Stimulated activated CD8-positive, alpha-beta memory T cell treated with anti-CD3 and anti-CD28 coated beads, Interleukin-15, amount 100 ng/mL, for 24 hours (primary cell): ENCODE data around the gene CD320.
A peak's percentile ranks its signal among the peaks of the same experiment; 100 is the strongest.
"Not testable (repeated sequence)": the region's sequence is repeated elsewhere in the genome, so short reads cannot be mapped to it uniquely, and the experiment has no call there.

Experiments
- DNase-seq: peaks from one replicate; pipeline ENCODE4 v3.0.0-alpha.2; 2020; ENCODE audit warnings: low read depth

CD320 gene

GRCh38 chr19:8307965-8308866 is at the start of gene CD320:
Gene CD320, minus strand, starts transcription at chr19:8308358. Its CDS starts 68 bp downstream, at chr19:8308290.
- peak; percentile 72 for DNase-seq

DNA sequence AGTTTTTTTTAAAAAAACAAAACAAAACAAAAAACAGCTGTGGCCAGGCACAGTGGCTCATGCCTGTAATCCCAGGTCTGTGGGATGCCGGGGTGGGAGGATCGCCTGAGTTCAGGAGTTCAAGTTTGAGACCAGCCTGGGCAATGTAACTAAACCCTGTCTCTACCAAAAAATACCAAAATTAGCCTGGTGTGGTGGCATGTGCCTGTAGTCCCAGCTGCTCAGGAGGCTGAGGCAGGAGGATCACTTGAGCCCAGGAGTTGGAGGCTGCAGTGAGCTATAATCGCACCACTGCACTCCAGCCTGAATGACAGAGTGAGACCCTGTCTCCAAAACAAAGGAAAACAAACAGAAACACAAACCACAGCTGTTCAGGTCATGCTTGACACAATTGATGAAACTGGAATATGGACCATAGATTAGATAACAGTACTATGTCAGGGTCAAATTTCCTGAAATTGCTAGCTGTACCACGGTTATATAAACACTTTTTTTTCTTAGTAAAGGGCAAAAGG is 48.9 kb upstream of the CD320 start:
- DNase-seq: no peak

DNA sequence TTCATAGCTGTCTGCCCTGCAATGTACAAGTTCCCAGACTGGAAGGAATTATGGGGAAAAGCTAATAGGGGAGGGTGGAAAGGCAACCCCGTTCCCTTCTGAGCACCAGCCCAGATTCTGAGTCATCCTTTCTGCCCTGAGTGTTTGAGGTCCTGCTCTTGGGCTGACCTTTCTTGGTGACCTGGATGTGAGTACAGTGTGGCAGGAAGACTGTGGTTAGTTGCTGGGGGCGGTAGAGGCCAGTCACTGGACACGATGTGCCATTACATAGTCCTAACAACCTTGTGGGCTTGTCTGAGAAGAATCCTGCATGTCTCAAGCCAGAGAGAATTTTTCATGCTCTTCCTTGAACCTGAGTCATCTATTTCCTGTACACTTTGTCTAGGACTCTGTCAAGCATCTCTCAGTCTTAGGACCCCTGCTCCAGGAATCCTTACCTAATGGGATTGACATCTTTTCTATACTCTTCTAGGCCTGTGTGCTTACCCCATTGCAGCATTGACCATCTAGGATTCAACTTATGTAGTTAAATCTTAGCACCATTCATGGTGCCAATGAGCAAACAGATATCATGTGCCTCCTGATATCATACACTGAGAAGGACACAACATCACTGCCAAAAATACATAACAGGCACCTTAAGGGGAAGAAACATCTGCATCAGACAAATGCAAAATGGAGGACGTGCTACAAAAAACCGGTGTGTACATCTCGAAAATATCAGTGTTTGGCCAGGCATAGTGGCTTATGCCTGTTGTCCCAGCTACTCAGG is 47.7 kb upstream of the CD320 start:
- no peak for DNase-seq

GRCh38 chr19:8352845-8353244 is 44.7 kb upstream of the CD320 start:
- not testable (repeated sequence) for DNase-seq

- no peak for DNase-seq
These were observed 44.1 kb upstream of the CD320 start for GRCh38 chr19:8352134-8352827.

DNA sequence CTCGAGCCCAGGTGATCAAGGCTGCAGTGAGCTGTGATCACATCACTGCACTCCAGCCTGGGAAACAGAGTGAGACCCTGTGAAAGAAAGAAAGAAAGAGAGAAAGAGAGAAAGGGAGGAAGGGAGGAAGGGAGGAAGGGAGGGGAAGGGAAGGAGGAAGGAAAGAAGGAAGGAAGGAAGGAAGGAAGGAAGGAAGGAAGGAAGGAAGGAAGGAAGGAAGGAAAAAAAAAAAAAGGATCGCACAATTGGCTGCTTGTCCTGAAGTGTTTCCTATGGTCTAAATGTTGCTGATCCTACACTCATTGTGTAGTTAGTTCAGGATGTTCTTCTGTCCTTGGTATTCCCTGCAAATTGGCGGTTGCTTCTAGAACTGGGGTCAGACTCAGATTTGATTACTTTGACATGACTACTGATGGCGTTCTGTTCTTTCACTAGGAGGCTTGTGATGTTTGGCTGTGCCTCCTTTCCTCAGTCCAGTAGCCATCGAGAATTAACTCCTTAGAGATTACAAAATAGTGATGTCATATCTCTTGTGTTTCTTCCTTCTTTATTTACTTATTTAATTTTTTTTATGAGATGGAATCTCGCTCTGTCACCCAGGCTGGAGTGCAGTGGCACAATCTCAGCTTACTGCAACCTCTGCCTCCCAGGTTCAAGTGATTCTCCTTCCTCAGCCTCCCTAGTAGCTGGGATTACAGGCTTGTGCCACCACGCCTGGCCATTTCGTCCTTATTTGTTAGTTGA is 41.6 kb upstream of the CD320 start:
- not testable (repeated sequence) for DNase-seq

GRCh38 chr19:8343483-8343844 is 35.3 kb upstream of the CD320 start:
- no peak for DNase-seq

- DNase-seq: peak; percentile 72
These were observed 34.7 kb upstream of the CD320 start, which contains the start of gene KANK3 for GRCh38 chr19:8342684-8343482. Gene KANK3, minus strand, starts transcription at chr19:8343262. Its CDS starts 5,434 bp downstream, at chr19:8337828.

- no peak for DNase-seq
These were observed 34.1 kb upstream of the CD320 start for GRCh38 chr19:8342316-8342683.

GRCh38 chr19:8341504-8341903 is 33.3 kb upstream of the CD320 start:
- not testable (repeated sequence) for DNase-seq

DNA sequence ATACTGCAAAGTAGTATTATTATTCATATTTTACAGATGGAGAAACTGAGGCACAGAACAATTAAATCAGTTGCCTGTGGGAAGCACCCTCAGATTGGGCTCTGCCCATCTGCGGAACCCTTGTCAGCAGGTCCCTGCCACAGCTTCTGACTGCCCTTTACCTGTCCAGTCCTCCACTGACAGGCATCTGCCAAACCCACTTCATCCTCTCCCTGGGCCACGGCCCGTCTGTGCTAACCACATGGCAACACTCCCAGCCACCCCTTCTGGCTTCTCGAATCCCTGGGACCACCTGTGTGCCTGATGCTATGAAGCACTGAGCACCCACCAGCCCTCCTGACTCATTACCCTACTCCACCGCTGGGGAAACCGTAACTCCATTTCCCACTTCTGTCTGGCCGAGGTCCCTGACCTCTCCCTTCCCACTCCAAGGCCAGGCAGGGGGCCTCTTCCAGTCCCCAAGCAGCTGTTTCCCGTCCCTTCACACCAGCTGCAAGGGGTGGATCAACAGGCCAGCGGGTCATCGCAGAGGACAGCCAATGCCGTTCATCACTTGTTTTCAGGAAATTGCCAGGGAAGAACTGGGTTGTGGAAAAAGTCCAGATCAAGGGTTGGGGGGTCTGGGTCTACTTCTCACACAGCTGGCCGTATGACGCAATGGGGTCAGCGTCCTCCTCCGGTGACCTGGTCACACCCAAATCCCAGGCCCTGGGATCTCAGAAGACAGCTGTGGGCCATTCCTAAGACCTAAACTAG is 32.4 kb upstream of the CD320 start:
- no peak for DNase-seq

GRCh38 chr19:8338835-8339234 is 30.7 kb upstream of the CD320 start:
- DNase-seq: no peak

GRCh38 chr19:8337728-8338127 is 29.6 kb upstream of the CD320 start:
- DNase-seq: no peak

DNA sequence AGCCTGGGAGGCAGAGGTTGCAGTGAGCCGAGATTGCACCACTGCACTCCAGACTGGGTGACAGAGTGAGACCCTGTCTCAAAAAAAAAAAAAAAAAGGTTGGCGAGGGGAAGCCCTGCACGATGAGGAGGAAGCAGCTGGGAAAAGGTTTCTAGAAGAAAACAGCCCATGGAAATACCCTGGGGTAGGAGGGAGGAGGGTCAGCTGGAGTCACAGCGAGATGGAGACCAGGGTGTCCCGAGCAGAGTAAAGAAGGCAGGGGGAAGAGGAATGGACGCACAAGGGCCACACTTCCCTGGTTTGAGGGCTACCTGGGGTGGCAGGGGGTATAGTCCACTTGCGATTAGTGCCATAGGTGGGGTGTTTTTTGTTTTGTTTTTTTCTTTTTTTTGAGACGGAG is 28.5 kb upstream of the CD320 start:
- no peak for DNase-seq

GRCh38 chr19:8336072-8336569 is 28.0 kb upstream of the CD320 start:
- no peak for DNase-seq

DNA sequence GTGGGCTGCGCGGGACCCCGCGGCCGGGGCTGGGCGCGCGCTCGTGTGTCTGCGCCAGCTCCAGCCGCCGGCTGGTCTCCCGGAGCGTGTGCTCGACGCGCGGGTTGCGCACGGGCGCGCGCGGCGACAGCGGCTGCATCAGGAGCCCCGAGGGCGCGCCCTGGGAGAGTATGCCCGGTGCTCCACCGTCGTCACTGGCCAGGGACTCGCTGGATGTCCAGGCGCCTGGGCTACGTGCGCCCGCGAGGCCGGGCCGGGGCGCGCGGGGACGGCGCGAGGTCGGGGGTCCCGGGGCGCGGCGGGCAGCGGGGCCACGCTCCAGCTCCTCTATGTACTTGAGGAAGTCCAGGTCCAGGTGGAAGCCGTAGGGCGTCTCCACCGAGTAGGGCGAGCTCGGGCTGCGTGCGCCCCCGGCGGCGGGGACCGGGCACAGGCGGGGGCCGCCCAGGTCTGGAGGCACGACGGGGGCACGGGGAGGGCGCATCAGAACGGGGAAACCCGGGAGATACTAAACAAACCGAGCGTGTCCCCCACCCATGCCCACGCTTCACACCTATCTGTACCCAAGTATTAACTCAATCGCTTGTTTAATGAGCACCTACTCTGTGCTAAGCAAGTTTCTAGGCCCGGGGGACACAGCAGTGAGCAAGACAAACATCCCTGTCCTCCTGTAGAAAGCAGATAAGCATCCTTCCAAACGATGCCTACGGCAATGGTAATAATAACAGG is 27.3 kb upstream of the CD320 start:
- DNase-seq: no peak

GRCh38 chr19:8334458-8335342 is 26.5 kb upstream of the CD320 start:
- no peak for DNase-seq
